Keratinocyte (primary cell): ENCODE data around the gene ALKAL2. TPM values are rescaled to one million over a fixed set of nuclear protein-coding genes. Genes with fewer than 3 reads are reported as not detected.

Experiments used
- DNase-seq: peaks from one replicate; pipeline ENCODE4 v3.0.0-alpha.2; 2011; ENCODE audit warnings: low read depth, missing footprints, low spot score
- FAIRE-seq: peaks from 2 replicates; lab custom pipeline; 2011; peaks lifted over from hg19 to GRCh38; lab: Jason Lieb, UNC
- H2AFZ ChIP-seq: 2 replicates; pipeline ENCODE4 v1.6.0; 2012; ENCODE audit warnings: low read length, control low read depth, inconsistent platforms; ENCODE audit not compliant: control insufficient read depth
- H3K27ac ChIP-seq: 2 replicates; pipeline ENCODE4 v1.5.1; 2011; ENCODE audit warnings: low read length; ENCODE audit not compliant: control insufficient read depth, insufficient read depth
- H3K27me3 ChIP-seq: 3 replicates; pipeline ENCODE4 v1.6.0; 2011; ENCODE audit warnings: low read length; ENCODE audit not compliant: control insufficient read depth, insufficient read depth; ENCODE audit errors: extremely low read depth
- H3K36me3 ChIP-seq, 2 experiments: 2 replicates in 1 of 2; 3 replicates in 1 of 2; pipeline ENCODE4 v1.5.1; 2011; ENCODE audit warnings: low read length in 2 of 2, mild to moderate bottlenecking in 1 of 2; ENCODE audit not compliant: control insufficient read depth in 2 of 2, insufficient read depth in 2 of 2; ENCODE audit errors: extremely low read depth in 1 of 2
- H3K4me1 ChIP-seq: 3 replicates; pipeline ENCODE4 v1.5.1; 2011; ENCODE audit warnings: low read length; ENCODE audit not compliant: control insufficient read depth, insufficient read depth; ENCODE audit errors: extremely low read depth
- H3K4me2 ChIP-seq: 3 replicates; pipeline ENCODE4 v1.6.0; 2011; ENCODE audit warnings: low read depth, low read length; ENCODE audit not compliant: control insufficient read depth, insufficient read depth; ENCODE audit errors: extremely low read depth
- H3K4me3 ChIP-seq, 3 experiments: fragments of 200-600 bp in 1 of 3; sonication (generic) in 1 of 3; 2 replicates in 2 of 3; 3 replicates in 1 of 3; pipeline ENCODE4 v1.5.1; 2011 to 2016; ENCODE audit warnings: low read length in 3 of 3, mild to moderate bottlenecking in 3 of 3, control low read depth in 2 of 3, inconsistent platforms in 1 of 3, low read depth in 1 of 3, mixed read lengths in 1 of 3, mixed run types in 1 of 3, moderate library complexity in 1 of 3; ENCODE audit not compliant: control insufficient read depth in 2 of 3, insufficient read depth in 2 of 3; ENCODE audit errors: extremely low read depth in 1 of 3
- H3K79me2 ChIP-seq: 2 replicates; pipeline ENCODE4 v1.6.0; 2012; ENCODE audit warnings: low read length; ENCODE audit not compliant: control insufficient read depth, insufficient read depth
- H3K9ac ChIP-seq: 3 replicates; pipeline ENCODE4 v1.6.0; 2011; ENCODE audit warnings: low read length; ENCODE audit not compliant: control insufficient read depth, insufficient read depth; ENCODE audit errors: extremely low read depth
- H3K9me1 ChIP-seq: 3 replicates; pipeline ENCODE4 v1.6.0; 2011; ENCODE audit warnings: low read length; ENCODE audit not compliant: control insufficient read depth, insufficient read depth; ENCODE audit errors: extremely low read depth
- H3K9me3 ChIP-seq: 2 replicates; pipeline ENCODE4 v1.5.1; 2012; ENCODE audit warnings: low read depth, low read length; ENCODE audit not compliant: control insufficient read depth
- H4K20me1 ChIP-seq: 3 replicates; pipeline ENCODE4 v1.6.0; 2011; ENCODE audit warnings: low read length; ENCODE audit not compliant: control insufficient read depth, insufficient read depth; ENCODE audit errors: extremely low read depth
- EZH2 ChIP-seq: IDR thresholded peaks from one replicate; pipeline ENCODE4 v1.6.1; 2012; ENCODE audit warnings: inconsistent platforms, mild to moderate bottlenecking, low read length, moderate library complexity
- dilution Hi-C: fragments of 300-500 bp; cut with MboI; formaldehyde crosslinking; loops from one replicate; pipeline ENCODE4 v1.7.0; 2020; ENCODE audit warnings: low sequenced_read_pairs; ENCODE audit not compliant: extremely low pct_ligation_motif_present
- polyA plus RNA-seq, 5 experiments: library from polyadenylated mRNA; depleted of rRNA in 3 of 5; stranded (reverse) in 3 of 5; stranded (forward) in 1 of 5; unstranded in 1 of 5; fragments of >200 nt; gene quantifications; 1 replicate in 1 of 5; 2 replicates in 3 of 5; 3 replicates in 1 of 5; pipeline versions ENCODE4 v1.2.1 to v1.2.3, GENCODE V29; 2011 to 2012; ENCODE audit warnings: missing spikeins in 2 of 5, low read depth in 1 of 5, low replicate concordance in 1 of 5
- TF ChIP-seq, protein P1 (sequence below), 3 experiments: IDR thresholded peaks in 1 of 3; conservative IDR thresholded peaks in 1 of 3; optimal IDR thresholded peaks in 1 of 3; 2 replicates in 2 of 3; 3 replicates in 1 of 3; pipeline versions ENCODE3 to v1.5.1; 2011; ENCODE audit warnings: low read length in 3 of 3, mild to moderate bottlenecking in 3 of 3, moderate library complexity in 2 of 3, control low read depth in 1 of 3, inconsistent platforms in 1 of 3; ENCODE audit not compliant: insufficient read depth in 2 of 3; ENCODE audit errors: extremely low read depth in 1 of 3

ALKAL2 gene
- polyA plus RNA-seq, 1 donor (not counting 4 experiments of a cell fraction or from before 2014, with no cell fraction given): not detected

DNA sequence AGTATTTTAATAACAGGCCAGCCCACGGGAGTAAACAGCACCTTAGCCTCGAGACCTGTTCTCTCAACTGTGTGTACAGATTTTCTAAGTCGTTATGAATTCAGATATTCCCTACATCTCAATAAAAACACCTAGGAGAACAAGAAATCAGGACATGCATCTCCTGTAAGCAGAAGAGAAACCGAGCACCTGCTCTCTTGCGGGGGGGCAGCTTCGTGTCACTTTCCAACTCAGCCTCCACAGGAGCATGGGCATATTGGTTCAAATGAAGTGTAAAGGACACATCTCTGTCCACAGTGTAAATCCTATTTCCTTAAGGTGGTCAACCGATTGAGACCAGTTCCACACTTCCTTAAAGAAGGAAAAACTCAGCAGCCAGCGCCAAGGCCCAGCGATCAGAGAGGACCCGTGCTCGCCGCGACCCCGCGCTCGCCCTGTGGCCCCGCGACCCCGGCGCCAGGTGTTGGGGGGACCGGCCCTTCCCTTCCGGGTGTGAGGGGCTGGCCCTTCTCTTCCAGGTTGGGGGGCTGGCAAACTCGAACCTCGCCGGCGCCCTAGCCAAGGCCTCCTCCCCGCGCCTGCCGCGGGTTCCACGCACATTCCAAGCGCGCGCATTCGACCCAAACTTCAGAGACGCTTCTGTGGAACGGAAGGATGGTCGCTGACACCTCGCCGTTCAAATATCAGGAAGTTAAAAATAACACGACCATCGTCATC lies 24.7 kb downstream of the ALKAL2 start:
- Histone ChIP-seq H4K20me1 (peaks cover under 1% of the 10 kb centered on the region), H3K36me3 (peaks cover 3 to 8% of the 10 kb centered on the region in 2 experiments), H3K27ac (peak overlapping the region; percentile 69), H3K9me1 (peaks cover 3% of the 10 kb centered on the region), H3K9me3 (no peaks in the 10 kb centered on the region), H2AFZ (peak overlapping the region; percentile 80), H3K79me2 (peaks cover 47% of the 10 kb centered on the region), H3K4me3 (peak overlapping the region; percentile 74 to 83 (median 81)), H3K27me3 (no peaks in the 10 kb centered on the region), H3K9ac (peak overlapping the region; percentile 83), H3K4me2 (peak overlapping the region; percentile 66), H3K4me1 (peaks cover 20% of the 10 kb centered on the region)
- DNase-seq (no peak), FAIRE-seq (no peak)
- TF ChIP-seq EZH2: no peak
- TF ChIP-seq, protein P1, sequence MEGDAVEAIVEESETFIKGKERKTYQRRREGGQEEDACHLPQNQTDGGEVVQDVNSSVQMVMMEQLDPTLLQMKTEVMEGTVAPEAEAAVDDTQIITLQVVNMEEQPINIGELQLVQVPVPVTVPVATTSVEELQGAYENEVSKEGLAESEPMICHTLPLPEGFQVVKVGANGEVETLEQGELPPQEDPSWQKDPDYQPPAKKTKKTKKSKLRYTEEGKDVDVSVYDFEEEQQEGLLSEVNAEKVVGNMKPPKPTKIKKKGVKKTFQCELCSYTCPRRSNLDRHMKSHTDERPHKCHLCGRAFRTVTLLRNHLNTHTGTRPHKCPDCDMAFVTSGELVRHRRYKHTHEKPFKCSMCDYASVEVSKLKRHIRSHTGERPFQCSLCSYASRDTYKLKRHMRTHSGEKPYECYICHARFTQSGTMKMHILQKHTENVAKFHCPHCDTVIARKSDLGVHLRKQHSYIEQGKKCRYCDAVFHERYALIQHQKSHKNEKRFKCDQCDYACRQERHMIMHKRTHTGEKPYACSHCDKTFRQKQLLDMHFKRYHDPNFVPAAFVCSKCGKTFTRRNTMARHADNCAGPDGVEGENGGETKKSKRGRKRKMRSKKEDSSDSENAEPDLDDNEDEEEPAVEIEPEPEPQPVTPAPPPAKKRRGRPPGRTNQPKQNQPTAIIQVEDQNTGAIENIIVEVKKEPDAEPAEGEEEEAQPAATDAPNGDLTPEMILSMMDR (optimal IDR thresholded peaks at IDR 0.05 in 1 of 3, IDR thresholded peaks at IDR 0.05 in 1 of 3, conservative IDR thresholded peaks at IDR 0.05 in 1 of 3; ENCODE audit: extremely low read depth in 1 of 3, insufficient read depth in 2 of 3, low read length in 3 of 3): no peak
- dilution Hi-C loops: no loop called here

DNA sequence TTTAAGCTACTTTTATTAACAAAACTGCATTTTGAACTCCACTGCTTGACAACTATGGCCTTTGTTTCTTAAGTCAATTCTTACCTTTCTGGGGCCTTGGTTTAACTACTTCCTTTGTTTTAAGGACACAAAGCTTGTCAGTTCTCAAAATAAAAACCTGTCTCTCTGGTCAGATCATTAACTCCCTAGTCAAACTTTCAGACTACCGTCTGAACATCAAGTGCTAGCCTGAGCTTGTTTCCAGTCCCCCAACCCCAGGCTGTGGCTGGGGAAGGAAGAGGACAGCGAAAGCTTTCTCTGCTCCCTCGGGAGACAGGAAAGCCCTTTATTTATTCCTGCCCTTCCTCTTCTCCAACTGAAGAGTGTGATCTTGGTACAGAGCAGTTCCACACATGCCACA lies 25.8 kb downstream of the ALKAL2 start:
- no peak for FAIRE-seq
- Histone ChIP-seq H3K4me2 (peak overlapping the region; percentile 66), H3K9me3 (no peaks in the 10 kb centered on the region), H3K9me1 (peaks cover 3% of the 10 kb centered on the region), H3K36me3 (peaks cover 3 to 8% of the 10 kb centered on the region in 2 experiments), H3K27me3 (no peaks in the 10 kb centered on the region), H3K4me1 (peaks cover 20% of the 10 kb centered on the region), H4K20me1 (no peaks in the 10 kb centered on the region), H3K79me2 (peaks cover 37% of the 10 kb centered on the region), H2AFZ (peak overlapping the region; percentile 63), H3K27ac (peak overlapping the region; percentile 43), H3K4me3 (peak overlapping the region in 2 of 3 experiments; percentile 22 to 27), H3K9ac (peak overlapping the region; percentile 33)
- dilution Hi-C loops: no loop called here
- no peak for DNase-seq
- no peak for TF ChIP-seq EZH2
- TF ChIP-seq, protein P1 (optimal IDR thresholded peaks at IDR 0.05 in 1 of 3, IDR thresholded peaks at IDR 0.05 in 1 of 3, conservative IDR thresholded peaks at IDR 0.05 in 1 of 3; ENCODE audit: extremely low read depth in 1 of 3, insufficient read depth in 2 of 3, low read length in 3 of 3): no peak
